HG02798 (cell line): ENCODE results near the gene LOXL3.

Experiments
- ATAC-seq: cut with Tn5 transposase; IDR thresholded peaks from one replicate; pipeline ENCODE4 v1.9.1; 2021; ENCODE audit warnings: mild to moderate bottlenecking; ENCODE audit not compliant: unreplicated experiment, poor library complexity

The LOXL3 gene

GRCh38 chr2:74530239-74531187 is 23.2 kb downstream of the LOXL3 start:
- ATAC-seq: peak; percentile 31

GRCh38 chr2:74529357-74530238 is 24.1 kb downstream of the LOXL3 start, which contains the start of the genes AUP1 and HTRA2:
Gene AUP1 (minus strand): TSS chr2:74529706. CDS start chr2:74529629, 77 bp downstream.
Gene HTRA2 (plus strand): TSS chr2:74529933. CDS start chr2:74530007, 74 bp downstream.
- peak; percentile 86 for ATAC-seq

- peak; percentile 3 for ATAC-seq
Measured at GRCh38 chr2:74528600-74529356, 25.0 kb downstream of the LOXL3 start.

GRCh38 chr2:74527741-74528140 is 26.0 kb downstream of the LOXL3 start:
- no peak for ATAC-seq

GRCh38 chr2:74526649-74527230 is 27.0 kb downstream of the LOXL3 start:
- no peak for ATAC-seq

GRCh38 chr2:74525717-74526648 is 27.8 kb downstream of the LOXL3 start, which contains the start of gene DQX1:
Gene DQX1 (minus strand): TSS chr2:74526231. CDS start chr2:74525729, 502 bp downstream.
- no peak for ATAC-seq

- ATAC-seq: no peak
Measured at GRCh38 chr2:74524955-74525716, 28.6 kb downstream of the LOXL3 start.

- ATAC-seq: no peak
Measured at GRCh38 chr2:74524005-74524404, 29.7 kb downstream of the LOXL3 start.

GRCh38 chr2:74522516-74522915 is 31.2 kb downstream of the LOXL3 start:
- no peak for ATAC-seq

GRCh38 chr2:74516650-74517049 is 37.1 kb downstream of the LOXL3 start:
- no peak for ATAC-seq

- ATAC-seq: peak; percentile 81
Measured at GRCh38 chr2:74515981-74516633, 37.6 kb downstream of the LOXL3 start.

GRCh38 chr2:74515271-74515980 is 38.3 kb downstream of the LOXL3 start:
- no peak for ATAC-seq

GRCh38 chr2:74514368-74515270 is 39.1 kb downstream of the LOXL3 start, which contains the start of gene TLX2:
Gene TLX2 (plus strand): TSS chr2:74514450. CDS start chr2:74514807, 357 bp downstream.
- no peak for ATAC-seq

GRCh38 chr2:74513605-74514367 is 40.0 kb downstream of the LOXL3 start:
- ATAC-seq: no peak
